ENCODE data around the gene HTR7.

GRCh38 chr10:90788968-90789367 lies 68.9 kb downstream of the HTR7 start:
- TF ChIP-seq CTCF (IDR thresholded peaks at IDR 0.05) (no peak), PHF8 (IDR thresholded peaks at IDR 0.05; ENCODE audit: borderline replicate concordance, low read depth) (no peak), RNF2 (IDR thresholded peaks at IDR 0.05; ENCODE audit: borderline replicate concordance, low read depth) (no peak), POLR2A (IDR thresholded peaks at IDR 0.05; ENCODE audit: low read length) (no peak), MAZ (IDR thresholded peaks at IDR 0.05; ENCODE audit: borderline replicate concordance, low read depth, low read length) (no peak), USF2 (IDR thresholded peaks at IDR 0.05) (no peak), JUNB (IDR thresholded peaks at IDR 0.05) (no peak), ZC3H11A (IDR thresholded peaks at IDR 0.05) (no peak), NR3C1 (IDR thresholded peaks at IDR 0.05) (no peak), CEBPB (IDR thresholded peaks at IDR 0.05) (no peak), SMC3 (IDR thresholded peaks at IDR 0.05) (no peak), RFX5 (IDR thresholded peaks at IDR 0.05) (no peak), E2F6 (IDR thresholded peaks at IDR 0.05; ENCODE audit: borderline replicate concordance, low read depth) (no peak)

Measured in A549 (cell line).